H1 (cell line): ENCODE measurements around the gene H2AZ2. TPM values are rescaled to one million over a fixed set of nuclear protein-coding genes. Genes with fewer than 3 reads are reported as not detected.

Experiments
- CTCF ChIA-PET: fragments of 300-600 bp; sonication (Branson Sonifier 250); formaldehyde crosslinking; loops from one replicate; lab custom pipeline; 2021; ENCODE audit not compliant: partially characterized antibody; lab: Charles Lee
- POLR2A ChIA-PET: fragments of 300-600 bp; sonication (Branson Sonifier 250); formaldehyde crosslinking; loops from one replicate; lab custom pipeline; 2021; ENCODE audit warnings: inconsistent platforms; ENCODE audit not compliant: partially characterized antibody; lab: Charles Lee
- DNase-seq, 2 experiments: peaks; one replicate each; pipeline versions ENCODE4 v3.0.0 to v3.0.0-alpha.2; 2010 to 2022; ENCODE audit warnings: low spot score in 2 of 2, low read depth in 1 of 2, mixed read lengths in 1 of 2
- FAIRE-seq: peaks from 2 replicates; lab custom pipeline; 2011; peaks lifted over from hg19 to GRCh38; lab: Jason Lieb, UNC
- H2AFZ ChIP-seq: 2 replicates; pipeline ENCODE4 v1.8.1; 2012; ENCODE audit warnings: low read length, inconsistent platforms
- H2AK5ac ChIP-seq: 2 replicates; pipeline ENCODE4 v1.6.1; 2013; ENCODE audit warnings: low read depth, low read length
- H2BK120ac ChIP-seq: replicated peaks from 2 replicates; pipeline ENCODE3; 2013; ENCODE audit warnings: low read depth, low read length, inconsistent platforms
- H2BK12ac ChIP-seq: 2 replicates; pipeline ENCODE4 v1.6.1; 2013; ENCODE audit warnings: low read depth, low read length
- H2BK15ac ChIP-seq: 2 replicates; pipeline ENCODE4 v1.6.1; 2013; ENCODE audit warnings: low read length
- H2BK20ac ChIP-seq: 2 replicates; pipeline ENCODE4 v1.6.1; 2013; ENCODE audit warnings: low read length
- H2BK5ac ChIP-seq: 2 replicates; pipeline ENCODE4 v1.6.1; 2013; ENCODE audit warnings: low read depth, low read length
- H3K14ac ChIP-seq: 2 replicates; pipeline ENCODE4 v1.6.1; 2013; ENCODE audit warnings: inconsistent platforms; ENCODE audit not compliant: insufficient read length
- H3K18ac ChIP-seq: 2 replicates; pipeline ENCODE4 v1.6.1; 2013; ENCODE audit warnings: low read length; ENCODE audit errors: extremely low read depth
- H3K23ac ChIP-seq: 2 replicates; pipeline ENCODE4 v1.6.1; 2013; ENCODE audit warnings: inconsistent platforms; ENCODE audit not compliant: insufficient read length
- H3K23me2 ChIP-seq: 2 replicates; pipeline ENCODE4 v1.6.1; 2013; ENCODE audit warnings: low read depth, low read length
- H3K27ac ChIP-seq: 2 replicates; pipeline ENCODE4 v1.6.1; 2011; ENCODE audit warnings: low read depth, low read length, inconsistent platforms
- H3K27me3 ChIP-seq, 4 experiments: replicated peaks in 1 of 4; 1 replicate in 1 of 4; 2 replicates in 3 of 4; pipeline versions ENCODE4 v1.6.1 to v1.8.1; 2011 to 2013; ENCODE audit warnings: low read length in 3 of 4, mild to moderate bottlenecking in 3 of 4, inconsistent platforms in 2 of 4, mixed read lengths in 2 of 4, moderate library complexity in 1 of 4; ENCODE audit not compliant: control insufficient read depth in 3 of 4, insufficient read depth in 3 of 4; ENCODE audit errors: extremely low read depth in 1 of 4
- H3K36me3 ChIP-seq, 4 experiments: 2 replicates each; pipeline versions ENCODE4 v1.6.1 to v1.8.1; 2011 to 2013; ENCODE audit warnings: mild to moderate bottlenecking in 4 of 4, low read length in 3 of 4, moderate library complexity in 2 of 4, control low read depth in 1 of 4, inconsistent platforms in 1 of 4; ENCODE audit not compliant: insufficient read depth in 4 of 4, control insufficient read depth in 2 of 4
- H3K4ac ChIP-seq: replicated peaks from 2 replicates; pipeline ENCODE3; 2013; ENCODE audit warnings: low read length, low read depth, mixed read lengths, inconsistent platforms; ENCODE audit not compliant: insufficient read length
- H3K4me1 ChIP-seq, 4 experiments: replicated peaks in 1 of 4; 1 replicate in 1 of 4; 2 replicates in 3 of 4; pipeline versions ENCODE4 v1.6.1 to v1.8.1; 2011 to 2013; ENCODE audit warnings: low read length in 3 of 4, inconsistent platforms in 2 of 4, mixed read lengths in 1 of 4; ENCODE audit not compliant: insufficient read depth in 4 of 4, control insufficient read depth in 3 of 4
- H3K4me2 ChIP-seq, 2 experiments: 2 replicates each; pipeline versions ENCODE4 v1.6.1 to v1.8.1; 2011 to 2013; ENCODE audit warnings: low read depth in 2 of 2, low read length in 2 of 2, control low read depth in 1 of 2, inconsistent platforms in 1 of 2, mild to moderate bottlenecking in 1 of 2; ENCODE audit not compliant: insufficient read depth in 1 of 2
- H3K4me3 ChIP-seq, 4 experiments: fragments of 200-600, 300-600 bp in 1 of 4; sonication (generic), shearing (Covaris generic), sonication (Bioruptor Twin) in 1 of 4; 2 replicates each; pipeline versions ENCODE4 v1.5.1 to v1.8.1; 2011 to 2016; ENCODE audit warnings: low read length in 4 of 4, low read depth in 3 of 4, control low read depth in 2 of 4, inconsistent platforms in 2 of 4, mild to moderate bottlenecking in 2 of 4, mixed read lengths in 1 of 4, moderate library complexity in 1 of 4; ENCODE audit not compliant: insufficient read depth in 2 of 4; ENCODE audit errors: extremely low read depth in 1 of 4
- H3K56ac ChIP-seq: replicated peaks from 2 replicates; pipeline ENCODE3; 2013; ENCODE audit warnings: low read depth, mild to moderate bottlenecking, mixed read lengths, low read length, inconsistent platforms; ENCODE audit not compliant: insufficient read length
- H3K79me1 ChIP-seq: 2 replicates; pipeline ENCODE4 v1.6.1; 2013; ENCODE audit warnings: low read depth, low read length, control low read depth
- H3K79me2 ChIP-seq, 2 experiments: 2 replicates each; pipeline versions ENCODE4 v1.6.1 to v1.8.1; 2012 to 2013; ENCODE audit warnings: low read length in 2 of 2, mild to moderate bottlenecking in 2 of 2, inconsistent platforms in 1 of 2; ENCODE audit not compliant: insufficient read depth in 2 of 2, control insufficient read depth in 1 of 2
- H3K9ac ChIP-seq, 4 experiments: replicated peaks in 1 of 4; 1 replicate in 1 of 4; 2 replicates in 3 of 4; pipeline versions ENCODE4 v1.6.1 to v1.8.1; 2011 to 2013; ENCODE audit warnings: low read depth in 3 of 4, low read length in 3 of 4, control low read depth in 2 of 4, mild to moderate bottlenecking in 2 of 4, moderate library complexity in 2 of 4, inconsistent platforms in 1 of 4; ENCODE audit errors: extremely low read depth in 1 of 4
- H3K9me3 ChIP-seq, 2 experiments: 2 replicates each; pipeline versions ENCODE4 v1.6.1 to v1.8.1; 2012 to 2013; ENCODE audit warnings: mild to moderate bottlenecking in 2 of 2, moderate library complexity in 2 of 2, control low read depth in 1 of 2, inconsistent platforms in 1 of 2, low read depth in 1 of 2, low read length in 1 of 2, mixed read lengths in 1 of 2; ENCODE audit not compliant: insufficient read depth in 2 of 2
- H4K20me1 ChIP-seq, 2 experiments: replicated peaks in 1 of 2; 2 replicates each; pipeline versions ENCODE3 to v1.8.1; 2011 to 2013; ENCODE audit warnings: inconsistent platforms in 2 of 2, low read length in 2 of 2, mild to moderate bottlenecking in 1 of 2; ENCODE audit not compliant: insufficient read depth in 2 of 2, control insufficient read depth in 1 of 2
- H4K5ac ChIP-seq: 2 replicates; pipeline ENCODE4 v1.6.1; 2013; ENCODE audit warnings: low read length, low read depth, mixed read lengths, inconsistent platforms; ENCODE audit not compliant: insufficient read length
- H4K8ac ChIP-seq: 2 replicates; pipeline ENCODE4 v1.8.0; 2013; ENCODE audit warnings: mild to moderate bottlenecking, moderate library complexity, low read length, inconsistent platforms; ENCODE audit not compliant: insufficient read depth; ENCODE audit errors: extremely low read depth
- H4K91ac ChIP-seq: replicated peaks from 2 replicates; pipeline ENCODE3; 2013; ENCODE audit warnings: low read length, mixed read lengths, inconsistent platforms; ENCODE audit not compliant: insufficient read length
- BACH1 ChIP-seq: IDR thresholded peaks from 2 replicates; pipeline ENCODE4 v1.6.1; 2012; ENCODE audit warnings: low read length, improper control_type of control experiment
- CTCF ChIP-seq, 3 experiments: IDR thresholded peaks; 1 replicate in 2 of 3; 2 replicates in 1 of 3; pipeline versions ENCODE4 v1.5.1 to v1.6.1; 2011; ENCODE audit warnings: low read length in 3 of 3, mild to moderate bottlenecking in 3 of 3, inconsistent platforms in 2 of 3, low read depth in 1 of 3, moderate library complexity in 1 of 3; ENCODE audit not compliant: insufficient read depth in 1 of 3; ENCODE audit errors: control extremely low read depth in 1 of 3
- NANOG ChIP-seq: IDR thresholded peaks from 2 replicates; pipeline ENCODE4 v1.6.1; 2011; ENCODE audit warnings: low read length, low read depth, mild to moderate bottlenecking, inconsistent platforms; ENCODE audit not compliant: insufficient read depth, poor library complexity, severe bottlenecking
- NRF1 ChIP-seq: IDR thresholded peaks from 2 replicates; pipeline ENCODE4 v1.6.1; 2011; ENCODE audit warnings: mild to moderate bottlenecking, low read depth, low read length, improper control_type of control experiment
- RBBP5 ChIP-seq: IDR thresholded peaks from 2 replicates; pipeline ENCODE4 v1.7.1; 2012; ENCODE audit warnings: low read depth, mild to moderate bottlenecking, inconsistent platforms, low read length, moderate library complexity, borderline replicate concordance
- RNF2 ChIP-seq: fragments of 200-900, 300-1000 bp; sonication (generic); IDR thresholded peaks from 2 replicates; pipeline ENCODE4 v1.7.1; 2016; ENCODE audit warnings: borderline replicate concordance, low read depth, mild to moderate bottlenecking, antibody characterized with exemption, low read length; ENCODE audit not compliant: poor library complexity, severe bottlenecking; ENCODE audit errors: missing control alignments
- SIX5 ChIP-seq: IDR thresholded peaks from 2 replicates; pipeline ENCODE4 v1.6.1; 2011; ENCODE audit warnings: mild to moderate bottlenecking, low read depth, low read length
- TBP ChIP-seq: IDR thresholded peaks from 2 replicates; pipeline ENCODE4 v1.6.1; 2011; ENCODE audit warnings: low read depth, low read length, improper control_type of control experiment
- WGBS, 2 experiments: shearing (Covaris generic) in 1 of 2; methylation state at CpG; one replicate each; pipeline versions ENCODE4 v1.1.6 to v1.1.7; 2013 to 2015; ENCODE audit warnings: low lambda C conversion rate in 2 of 2, mixed read lengths in 2 of 2, inconsistent platforms in 1 of 2, low coverage in 1 of 2, missing lambda C conversion rate in 1 of 2; ENCODE audit not compliant: insufficient replicate concordance in 2 of 2, insufficient coverage in 1 of 2, insufficient read length in 1 of 2; ENCODE audit errors: extremely low coverage in 1 of 2, missing lambda C conversion rate in 1 of 2; 5-methylcytosine and 5-hydroxymethylcytosine counted together
- polyA plus RNA-seq, 7 experiments: library from polyadenylated mRNA; depleted of rRNA in 3 of 7; stranded (reverse) in 5 of 7; unstranded in 2 of 7; fragments of >200 nt in 5 of 7; fragments of 200-250 nt in 2 of 7; gene quantifications; 1 replicate in 5 of 7; 2 replicates in 1 of 7; 4 replicates in 1 of 7; pipeline versions ENCODE4 v1.2.1 to v1.2.3, GENCODE V29; 2011 to 2013; ENCODE audit warnings: missing spikeins in 2 of 7, mixed read lengths in 2 of 7
- total RNA-seq: library from RNA; stranded (reverse); fragmentation: NEBNext Ultra II Directional; extraction: Animal tissue kit (Norgen Biotek cat#: 25700); gene quantifications from 2 replicates; pipeline ENCODE4 v1.2.1, GENCODE V29; 2021
- TF ChIP-seq, protein P1 (sequence below): IDR thresholded peaks from 2 replicates; pipeline ENCODE4 v1.6.1; 2011; ENCODE audit warnings: low read depth, mild to moderate bottlenecking, low read length; ENCODE audit not compliant: insufficient read depth

H2AZ2 gene
- total and polyA plus RNA-seq, 2 of the 8 experiments (the other 6 are each of a cell fraction or from before 2014, with no cell fraction given): 168 to 187 TPM

DNA sequence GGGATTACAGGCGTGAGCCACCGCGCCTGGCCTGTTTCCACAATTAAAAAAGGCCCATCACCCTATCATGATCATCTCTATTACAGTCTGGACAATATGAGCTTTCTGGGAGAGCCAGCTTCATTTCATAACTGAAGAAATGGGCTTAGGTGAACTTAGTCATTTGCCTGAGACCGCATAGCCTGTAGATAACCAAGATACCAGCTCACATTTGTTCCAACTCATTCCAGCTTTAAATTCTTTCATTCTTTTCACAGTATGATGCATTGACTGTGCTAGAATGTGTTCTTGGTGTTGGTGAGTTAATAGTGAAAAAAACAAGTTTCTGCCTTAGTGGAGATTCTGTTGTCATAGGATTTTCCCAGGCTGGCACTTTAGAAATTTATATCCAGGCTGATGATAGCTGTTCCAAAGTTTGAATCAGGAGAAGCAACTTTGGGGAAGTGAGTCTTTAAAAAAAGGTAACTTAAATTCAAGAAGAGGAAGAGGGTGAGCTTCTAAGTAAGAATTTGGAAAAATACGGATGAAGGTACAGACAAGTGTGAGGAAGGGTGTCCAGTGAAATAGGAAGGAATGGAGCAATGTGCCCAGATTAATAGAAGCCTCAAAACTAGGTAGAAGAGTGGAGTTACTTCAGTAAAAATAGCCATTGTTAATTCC, 2.1 kb upstream of the H2AZ2 start:
- 83 to 100% methylated on average over 1 to 5 of the region's 5 CpGs for WGBS, 2 experiments
- Histone ChIP-seq H3K4me3 (no peak overlapping the region), H3K23ac (no peak overlapping the region), H3K4ac (no peak overlapping the region), H4K91ac (no peak overlapping the region), H2AFZ (no peak overlapping the region), H3K14ac (no peak overlapping the region), H2BK20ac (no peak overlapping the region), H3K56ac (no peak overlapping the region), H2BK120ac (no peak overlapping the region), H4K5ac (no peak overlapping the region), H3K36me3 (no peaks in the 10 kb centered on the region), H3K9me3 (no peaks in the 10 kb centered on the region), H2AK5ac (no peak overlapping the region), H3K9ac (no peak overlapping the region), H3K4me1 (peaks cover 0 to 3% (median 0%) of the 10 kb centered on the region in 4 experiments; a peak in 2 of 7 replicates), H3K79me1 (no peaks in the 10 kb centered on the region), H2BK15ac (no peak overlapping the region), H4K20me1 (peaks cover 1 to 6% of the 10 kb centered on the region in 2 experiments), H2BK12ac (no peak overlapping the region), H4K8ac (no peak overlapping the region), H3K79me2 (peaks cover 13 to 25% of the 10 kb centered on the region in 2 experiments; a peak in 3 of 4 replicates), H3K18ac (no peak overlapping the region), H3K27me3 (no peaks in the 10 kb centered on the region), H3K4me2 (no peak overlapping the region; a peak in 1 of 4 replicates), H2BK5ac (no peak overlapping the region), H3K23me2 (no peaks in the 10 kb centered on the region; the same call in 1 of the 2 replicates), H3K27ac (no peak overlapping the region)
- ChIA-PET POLR2A (interaction anchor here (1.0 to 7.8 kb wide), 10 partner anchors 17 to 262 kb away, joined by 3 to 53 read pairs (median 4); partner anchors contain the start of gene PURB), CTCF (interaction anchor here (0.5 to 2.7 kb wide), 8 partner anchors 52 to 285 kb away, joined by 3 to 8 read pairs (median 4); no protein-coding TSS in a partner anchor)
- DNase-seq (no peak), FAIRE-seq (no peak)
- TF ChIP-seq NRF1: no peak
- TF ChIP-seq, protein P1, sequence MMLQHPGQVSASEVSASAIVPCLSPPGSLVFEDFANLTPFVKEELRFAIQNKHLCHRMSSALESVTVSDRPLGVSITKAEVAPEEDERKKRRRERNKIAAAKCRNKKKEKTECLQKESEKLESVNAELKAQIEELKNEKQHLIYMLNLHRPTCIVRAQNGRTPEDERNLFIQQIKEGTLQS: no peak
- TF ChIP-seq BACH1: no peak
- TF ChIP-seq TBP: no peak
- TF ChIP-seq CTCF (IDR thresholded peaks at IDR 0.05; ENCODE audit: control extremely low read depth in 1 of 3, insufficient read depth in 1 of 3, low read depth in 1 of 3, low read length in 3 of 3): no peak
- TF ChIP-seq SIX5: no peak
- no peak for TF ChIP-seq RNF2
- TF ChIP-seq RBBP5: no peak
- TF ChIP-seq NANOG: no peak
